Epidermal melanocyte (primary cell): ENCODE results near the gene PLXNB2.

ENCODE experiments used
- DNase-seq: peaks from one replicate; pipeline ENCODE4 v3.0.0; 2011; ENCODE audit warnings: low spot score; ENCODE audit not compliant: insufficient read length

Gene PLXNB2

DNA sequence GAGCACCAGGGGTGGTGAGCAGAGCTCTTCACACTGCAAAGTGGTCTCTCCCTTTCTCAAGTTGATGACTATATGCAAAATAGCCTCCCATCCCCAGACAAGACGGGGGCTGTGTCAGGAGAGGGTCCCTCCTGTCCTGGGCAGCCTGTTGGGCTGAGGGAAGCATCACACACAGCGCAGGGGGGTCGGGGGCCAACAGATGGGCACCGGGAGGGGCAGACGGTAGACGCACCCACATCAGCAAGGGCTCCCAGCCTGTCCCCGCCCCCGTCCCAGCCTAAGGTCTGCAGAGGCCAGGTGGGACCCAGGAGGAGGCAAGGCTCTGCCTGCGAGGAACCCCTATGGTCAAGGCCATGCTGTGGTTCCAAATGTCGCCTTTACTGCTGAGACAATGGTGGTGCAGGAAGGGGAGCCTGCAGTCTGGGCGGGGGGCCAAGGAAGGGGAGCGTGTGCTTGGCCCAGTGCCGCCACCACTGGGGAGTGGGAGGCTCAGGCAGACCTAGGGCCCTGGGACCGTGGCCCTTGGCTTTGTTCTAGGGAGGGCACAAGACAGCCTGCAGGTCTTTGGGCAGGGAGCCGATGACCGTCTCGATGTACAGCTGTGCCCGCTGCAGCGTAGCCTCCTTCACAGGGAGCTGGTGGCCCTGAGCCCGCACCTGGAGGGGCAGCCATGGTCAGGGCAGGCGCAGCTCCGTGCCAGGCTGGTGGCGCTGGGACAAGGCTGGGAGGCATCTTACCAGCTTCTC, 4.3 kb upstream of the PLXNB2 start:
- no peak for DNase-seq

- DNase-seq, result no peak
These were observed 3.6 kb upstream of the PLXNB2 start for GRCh38 chr22:50310949-50311444.

- DNase-seq, result no peak
These were observed 2.7 kb upstream of the PLXNB2 start for GRCh38 chr22:50310031-50310722.

GRCh38 chr22:50309601-50309991, 2.1 kb upstream of the PLXNB2 start:
- no peak for DNase-seq

- DNase-seq, result no peak
These were observed 1.6 kb upstream of the PLXNB2 start for GRCh38 chr22:50308986-50309600.

GRCh38 chr22:50308597-50308935, 1.1 kb upstream of the PLXNB2 start:
- DNase-seq, result no peak

- DNase-seq, result no peak
These were observed 597 bp upstream of the PLXNB2 start for GRCh38 chr22:50307890-50308596.

DNA sequence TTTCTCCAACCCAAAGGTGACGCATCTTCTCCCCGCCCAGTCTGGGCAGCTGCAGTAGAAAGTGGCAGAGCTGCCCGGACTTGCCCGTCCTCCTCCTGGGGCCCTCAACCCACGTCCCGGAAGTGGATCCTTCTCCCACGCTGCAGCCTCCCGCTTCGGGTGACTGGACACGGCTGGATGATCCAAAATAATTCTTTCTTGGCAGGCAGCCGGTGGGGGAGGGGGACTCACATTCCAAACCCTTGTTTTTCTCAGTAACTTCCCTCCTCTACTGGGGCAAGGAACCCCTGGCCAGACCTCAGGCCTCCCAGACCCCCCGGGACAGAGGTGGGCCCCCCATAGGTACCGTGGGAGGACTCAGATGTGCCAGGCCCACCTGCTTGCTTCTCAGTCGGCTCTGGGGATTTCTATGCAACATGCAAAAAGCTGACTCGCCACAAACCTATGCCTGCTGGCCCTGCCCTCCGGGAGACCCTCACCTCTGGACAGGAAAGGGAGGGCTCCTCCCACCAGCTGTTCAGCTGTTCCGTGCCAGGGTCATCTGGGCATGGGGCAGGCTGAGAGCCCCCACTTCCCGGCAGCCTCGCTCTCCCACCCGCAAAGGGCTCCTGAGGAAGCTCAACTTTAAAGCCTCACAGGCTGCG, 1.4 kb downstream of the PLXNB2 start:
- DNase-seq, result peak; percentile 99

DNA sequence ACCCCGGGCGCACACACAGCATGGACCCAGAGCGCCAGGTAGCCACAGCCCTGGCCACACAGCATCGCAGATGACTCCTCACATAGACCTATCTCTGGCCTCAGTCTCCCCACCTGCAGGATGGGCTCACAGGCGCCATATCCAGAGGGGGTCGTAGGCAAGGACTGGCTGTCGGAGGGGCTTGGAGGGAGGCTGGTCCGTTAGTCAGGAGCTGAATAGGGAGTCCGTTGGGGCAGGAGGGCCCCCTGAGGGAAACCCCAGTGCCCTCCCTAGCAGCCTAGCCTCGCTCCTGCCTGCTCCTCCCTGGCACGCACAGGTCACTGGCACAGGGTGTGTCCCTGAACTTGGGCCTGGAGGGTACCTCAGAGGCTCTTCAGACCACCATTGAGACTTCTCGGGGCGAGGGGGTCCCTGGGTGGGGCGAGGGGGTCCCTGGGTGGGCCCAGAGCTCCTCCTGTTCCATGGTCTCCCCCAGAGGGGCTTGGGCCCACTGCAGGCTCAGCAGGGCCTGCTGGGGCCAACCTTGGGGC, 2.0 kb downstream of the PLXNB2 start:
- DNase-seq, result no peak

DNA sequence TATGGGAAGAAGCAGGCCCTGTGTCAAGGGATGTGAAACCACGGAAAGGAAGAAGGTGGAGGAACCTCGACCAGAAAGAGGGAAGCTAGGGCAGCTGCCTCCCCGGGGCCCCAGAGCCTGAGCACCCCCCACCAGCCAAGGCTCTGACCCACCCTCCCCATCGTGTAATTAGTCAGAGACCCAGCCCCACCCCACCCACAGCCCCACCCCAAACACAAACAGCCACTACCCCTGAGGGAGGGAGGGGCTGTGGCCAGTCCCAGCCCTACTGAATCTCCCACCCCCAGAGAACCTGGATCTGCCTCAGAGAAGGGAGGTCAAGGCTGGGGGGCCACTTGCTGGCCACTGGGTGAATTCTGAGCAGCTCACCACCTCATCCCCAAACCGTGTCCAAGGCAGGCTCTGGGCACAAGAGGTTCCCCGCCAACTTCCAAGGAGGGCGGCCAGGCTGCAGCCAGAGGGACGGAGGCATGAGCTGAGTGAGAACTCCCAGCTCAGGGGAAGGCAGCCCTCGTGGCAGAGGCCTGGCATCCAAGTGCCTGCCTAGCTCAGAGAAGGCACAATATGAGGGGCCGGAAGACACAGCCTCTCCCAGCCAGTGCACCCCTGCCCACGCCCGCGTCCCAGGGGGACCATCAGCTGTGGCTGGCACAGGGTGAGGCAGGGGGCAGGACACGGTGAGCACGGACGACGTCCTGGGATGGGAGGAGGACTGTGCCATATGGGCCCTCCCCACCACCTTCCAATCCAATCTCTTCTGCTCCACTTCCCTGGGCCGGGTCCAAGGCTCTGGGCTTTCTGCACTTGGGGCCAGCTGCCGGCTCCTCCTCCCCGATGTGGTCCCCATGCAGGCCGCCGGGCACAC, 2.7 kb downstream of the PLXNB2 start:
- DNase-seq, result no peak

DNA sequence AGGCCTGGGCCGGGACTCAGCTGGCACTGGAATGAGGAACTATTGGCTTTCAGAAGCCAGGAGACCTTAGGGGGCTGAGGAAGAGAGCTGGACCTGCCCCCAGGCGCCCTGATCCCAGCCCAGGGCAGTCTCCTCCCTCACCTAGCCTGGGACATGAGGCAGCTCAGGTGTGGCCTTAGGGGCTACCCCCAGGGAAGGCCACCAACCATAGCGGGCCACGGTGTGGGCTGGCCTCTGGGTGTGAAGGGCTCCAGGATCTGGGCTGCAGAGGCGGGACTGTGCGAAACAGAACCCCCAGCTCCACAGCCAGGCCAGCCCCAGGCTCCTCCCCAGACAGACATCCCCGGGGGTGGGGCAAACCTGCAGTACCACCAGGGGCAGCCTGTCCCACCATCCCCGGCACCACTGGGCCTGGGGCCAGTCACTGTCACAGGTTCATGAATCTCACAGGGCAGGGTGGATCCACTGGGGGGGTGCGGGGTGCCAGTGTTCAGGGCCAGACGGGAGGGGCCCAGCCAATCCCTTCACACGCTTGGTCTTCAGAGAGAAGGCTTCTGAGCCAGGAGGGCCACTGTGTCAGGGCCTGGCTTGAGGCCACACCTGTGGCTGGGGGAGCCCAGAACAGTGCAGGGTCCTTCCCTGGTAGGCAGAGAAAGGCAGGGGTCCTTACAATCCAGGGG, 3.5 kb downstream of the PLXNB2 start:
- DNase-seq, result no peak

DNA sequence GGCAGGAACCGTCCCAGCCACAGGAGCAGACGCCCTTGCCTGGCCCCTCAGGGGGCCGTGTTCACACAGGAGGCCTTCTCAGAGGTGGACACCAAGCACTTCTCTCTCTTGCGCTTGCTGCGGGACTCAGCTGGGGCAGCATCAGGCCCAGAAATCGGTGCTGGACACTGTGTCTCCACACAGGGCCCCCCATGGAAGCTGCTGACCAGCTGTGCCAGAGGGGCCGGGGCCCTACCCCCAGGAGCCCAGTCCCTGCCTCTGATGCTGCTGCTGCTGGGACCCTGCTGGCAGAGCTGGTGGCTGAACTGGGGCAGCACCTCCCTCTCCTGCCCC, 4.0 kb downstream of the PLXNB2 start:
- DNase-seq, result no peak

- DNase-seq, result no peak
These were observed 4.9 kb downstream of the PLXNB2 start for GRCh38 chr22:50302564-50302963.

- no peak for DNase-seq
These were observed 5.4 kb downstream of the PLXNB2 start for GRCh38 chr22:50302041-50302541.

DNA sequence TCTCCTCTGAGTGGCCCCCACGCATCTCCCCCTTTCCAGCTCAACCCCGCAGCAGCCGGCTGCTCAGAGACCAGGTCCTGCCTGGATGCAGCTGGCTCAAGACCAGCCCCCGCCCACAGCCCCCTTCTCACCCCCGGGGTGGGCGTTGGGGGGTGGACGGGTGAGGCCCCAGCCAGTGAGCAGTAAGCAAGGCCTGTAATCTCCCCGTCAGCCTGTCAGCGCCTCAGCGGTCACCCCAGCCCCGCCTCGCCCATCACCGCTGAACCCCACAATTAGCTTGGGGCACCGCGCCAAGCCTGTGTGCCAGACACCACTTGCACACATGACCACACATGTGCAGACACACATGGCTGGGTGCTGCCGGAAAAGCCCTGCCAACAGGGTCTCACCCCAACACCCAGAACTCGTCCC, 5.9 kb downstream of the PLXNB2 start:
- DNase-seq, result no peak

DNA sequence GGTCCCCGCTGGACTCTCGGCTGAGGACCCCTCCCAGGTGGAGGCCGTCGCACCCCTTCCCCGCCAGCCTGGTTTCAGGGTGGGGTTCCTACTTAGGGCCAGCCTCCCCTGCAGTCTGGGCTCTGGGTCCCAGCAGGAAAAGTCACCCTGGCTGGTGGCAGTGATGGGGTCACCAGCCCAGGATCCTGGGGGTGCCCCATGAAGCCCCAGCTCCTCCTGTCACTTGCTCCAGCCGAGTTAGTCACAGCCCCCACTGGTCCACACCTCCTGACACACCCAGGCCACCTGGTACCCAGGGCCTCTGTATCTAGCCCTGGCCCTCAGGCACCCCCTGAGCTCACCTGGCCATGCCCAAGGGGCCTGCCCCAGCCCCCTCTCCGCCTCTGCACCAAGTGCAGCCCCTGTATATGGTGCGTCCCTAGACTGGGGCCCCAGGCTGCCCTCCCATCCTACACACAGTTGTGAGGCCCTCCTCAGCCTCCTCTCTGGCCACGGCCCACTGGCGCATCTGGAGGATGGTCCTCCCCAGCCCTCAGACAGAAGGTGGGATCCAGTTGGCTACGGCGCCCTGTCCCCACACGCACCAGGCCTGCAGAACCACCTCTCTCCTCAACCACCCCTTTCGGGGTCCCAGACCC, 6.7 kb downstream of the PLXNB2 start:
- DNase-seq, result no peak

DNA sequence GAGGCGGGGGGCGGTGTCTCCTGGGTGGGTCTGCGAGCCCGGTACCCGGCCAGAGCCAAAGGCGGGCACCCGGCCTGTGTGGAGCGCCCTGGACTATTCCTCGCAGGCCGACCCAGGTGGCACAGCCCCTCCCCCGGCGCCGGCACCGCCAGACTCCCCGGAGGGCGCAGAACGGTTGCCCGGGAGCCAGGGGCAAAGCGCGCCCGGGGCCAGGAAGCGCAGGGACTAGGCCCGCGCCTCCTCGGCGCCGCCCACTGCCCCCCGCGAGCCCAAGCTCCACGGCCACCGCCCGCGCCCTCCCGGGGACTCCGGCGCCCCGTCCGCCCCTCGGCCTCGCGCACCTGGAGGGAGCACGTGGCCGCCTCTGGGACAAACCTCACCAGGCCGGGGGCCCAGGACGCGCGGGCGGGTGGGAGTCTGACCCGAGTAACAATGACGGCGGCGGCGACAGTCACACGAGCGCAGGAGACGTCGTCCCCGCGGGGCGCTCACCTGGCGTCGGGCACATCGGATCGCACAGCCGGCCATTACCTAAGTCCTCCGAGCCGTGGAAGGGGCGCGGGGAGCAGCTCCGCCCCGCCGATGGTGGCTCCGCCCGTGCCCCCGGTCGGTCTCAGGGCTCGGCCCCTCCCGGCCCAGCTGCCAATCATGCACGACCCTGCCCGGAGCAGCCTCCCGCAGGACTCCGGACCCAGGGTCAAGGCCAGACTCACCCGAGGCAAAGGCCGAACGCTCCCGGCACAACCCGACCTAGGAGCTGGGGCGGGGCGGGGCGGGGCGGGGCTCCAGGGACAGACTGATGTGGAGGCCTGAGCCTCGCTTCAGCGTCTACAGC, 7.4 kb downstream of the PLXNB2 start:
- DNase-seq, result no peak
